Nephron progenitor cell (in vitro differentiated cells): Measurements from ENCODE around the gene SBF2.

Experiments
- DNase-seq: peaks from one replicate; pipeline ENCODE4 v3.0.0; 2021
- H3K27ac Mint-ChIP-seq: 2 replicates; pipeline ENCODE4 v1.8.0; 2021; ENCODE audit warnings: mild to moderate bottlenecking, moderate library complexity, mixed read lengths
- H3K27me3 Mint-ChIP-seq: 2 replicates; pipeline ENCODE4 v1.8.0; 2021; ENCODE audit warnings: mild to moderate bottlenecking, low read depth, mixed read lengths; ENCODE audit not compliant: poor library complexity
- H3K36me3 Mint-ChIP-seq: 2 replicates; pipeline ENCODE4 v1.8.0; 2021; ENCODE audit warnings: low read depth, mixed read lengths
- H3K4me1 Mint-ChIP-seq: 2 replicates; pipeline ENCODE4 v1.8.0; 2021; ENCODE audit warnings: mixed read lengths
- H3K4me3 Mint-ChIP-seq: 2 replicates; pipeline ENCODE4 v1.8.0; 2021; ENCODE audit warnings: mild to moderate bottlenecking, moderate library complexity, mixed read lengths
- H3K9me3 Mint-ChIP-seq: 2 replicates; pipeline ENCODE4 v1.8.0; 2021; ENCODE audit warnings: mild to moderate bottlenecking, moderate library complexity, mixed read lengths
- CTCF ChIP-seq: fragments of 200-600 bp; sonication (generic); IDR thresholded peaks from 2 replicates; pipeline ENCODE4 v1.5.0; 2021; ENCODE audit warnings: antibody characterized with exemption

SBF2 gene

GRCh38 chr11:9733212-9733611, 560.8 kb downstream of the SBF2 start:
- H3K27ac Mint-ChIP-seq, result no peak overlapping the region
- H3K27me3 Mint-ChIP-seq, result no peaks in the 10 kb centered on the region
- H3K9me3 Mint-ChIP-seq, result peaks cover 21% of the 10 kb centered on the region
- no peak overlapping the region for H3K4me3 Mint-ChIP-seq
- H3K4me1 Mint-ChIP-seq, result no peaks in the 10 kb centered on the region
- H3K36me3 Mint-ChIP-seq, result peaks cover 78% of the 10 kb centered on the region
- no peak for TF ChIP-seq CTCF
- DNase-seq, result no peak

- DNase-seq, result no peak
- Mint-ChIP-seq H3K4me1 (no peaks in the 10 kb centered on the region), H3K27me3 (no peaks in the 10 kb centered on the region), H3K4me3 (no peak overlapping the region), H3K27ac (no peak overlapping the region), H3K36me3 (peaks cover 78% of the 10 kb centered on the region), H3K9me3 (peaks cover 21% of the 10 kb centered on the region)
- TF ChIP-seq CTCF, result no peak
These were observed 561.6 kb downstream of the SBF2 start for GRCh38 chr11:9732453-9732852.

- no peak for DNase-seq
- Mint-ChIP-seq H3K4me3 (no peak overlapping the region), H3K36me3 (peaks cover 71% of the 10 kb centered on the region), H3K27ac (no peak overlapping the region), H3K9me3 (peaks cover 14% of the 10 kb centered on the region), H3K4me1 (no peaks in the 10 kb centered on the region), H3K27me3 (no peaks in the 10 kb centered on the region)
- TF ChIP-seq CTCF, result no peak
These were observed 562.8 kb downstream of the SBF2 start for GRCh38 chr11:9731256-9731655.
